Measurements from ENCODE around the gene RC3H2.
"Not testable (repeated sequence)": the region's sequence is repeated elsewhere in the genome, so short reads cannot be mapped to it uniquely, and the experiment has no call there.

The RC3H2 gene

GRCh38 chr9:122844137-122844536 is 61.0 kb downstream of the RC3H2 start:
- Histone ChIP-seq H3K4me1 (ENCODE audit: control insufficient read depth, insufficient read depth, low read length, unreplicated experiment) (no peaks in the 10 kb centered on the region), H3K79me2 (ENCODE audit: control insufficient read depth, insufficient read depth, low read length, unreplicated experiment) (no peaks in the 10 kb centered on the region), H3K27me3 (ENCODE audit: insufficient read depth, low read length) (no peaks in the 10 kb centered on the region), H2AFZ (ENCODE audit: low read length, unreplicated experiment) (no peak overlapping the region), H3K4me3 (ENCODE audit: low read depth, low read length) (no peak overlapping the region), H3K27ac (ENCODE audit: low read depth, low read length) (no peak overlapping the region), H3K36me3 (ENCODE audit: insufficient read depth, low read length) (peaks cover 21% of the 10 kb centered on the region)

GRCh38 chr9:122841501-122841900 is 63.7 kb downstream of the RC3H2 start:
- Histone ChIP-seq H3K36me3 (ENCODE audit: insufficient read depth, low read length) (peaks cover 10% of the 10 kb centered on the region), H3K27ac (ENCODE audit: low read depth, low read length) (no peak overlapping the region), H3K27me3 (ENCODE audit: insufficient read depth, low read length) (no peaks in the 10 kb centered on the region), H3K4me3 (ENCODE audit: low read depth, low read length) (no peak overlapping the region), H3K4me1 (ENCODE audit: control insufficient read depth, insufficient read depth, low read length, unreplicated experiment) (no peaks in the 10 kb centered on the region), H2AFZ (ENCODE audit: low read length, unreplicated experiment) (no peak overlapping the region), H3K79me2 (ENCODE audit: control insufficient read depth, insufficient read depth, low read length, unreplicated experiment) (no peaks in the 10 kb centered on the region)

DNA sequence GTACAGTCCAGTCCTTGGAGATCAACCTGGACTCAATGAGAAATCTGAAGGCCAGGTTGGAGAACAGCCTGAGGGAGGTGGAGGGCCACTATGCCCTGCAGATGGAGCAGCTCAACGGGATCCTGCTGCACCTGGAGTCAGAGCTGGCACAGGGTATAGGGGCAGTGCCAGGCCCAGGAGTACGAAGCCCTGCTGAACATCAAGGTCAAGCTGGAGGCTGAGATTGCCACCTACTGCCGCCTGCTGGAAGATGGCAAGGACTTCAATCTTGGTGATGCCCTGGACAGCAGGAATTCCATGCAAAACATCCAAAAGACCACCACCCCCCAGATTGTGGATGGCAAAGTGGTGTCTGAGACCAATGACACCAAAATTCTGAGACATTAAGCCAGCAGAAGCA is 66.7 kb downstream of the RC3H2 start:
- H3K79me2 ChIP-seq (ENCODE audit: control insufficient read depth, insufficient read depth, low read length, unreplicated experiment); H3K4me1 ChIP-seq (ENCODE audit: control insufficient read depth, insufficient read depth, low read length, unreplicated experiment); H3K4me3 ChIP-seq (ENCODE audit: low read depth, low read length); H3K27ac ChIP-seq (ENCODE audit: low read depth, low read length); H2AFZ ChIP-seq (ENCODE audit: low read length, unreplicated experiment); H3K36me3 ChIP-seq (ENCODE audit: insufficient read depth, low read length); H3K27me3 ChIP-seq (ENCODE audit: insufficient read depth, low read length): not testable (repeated sequence)

GRCh38 chr9:122837266-122837850 is 67.8 kb downstream of the RC3H2 start:
- H3K79me2 ChIP-seq (ENCODE audit: control insufficient read depth, insufficient read depth, low read length, unreplicated experiment), result no peaks in the 10 kb centered on the region
- no peaks in the 10 kb centered on the region for H3K27me3 ChIP-seq (ENCODE audit: insufficient read depth, low read length)
- no peak overlapping the region for H3K27ac ChIP-seq (ENCODE audit: low read depth, low read length)
- H3K36me3 ChIP-seq (ENCODE audit: insufficient read depth, low read length), result no peaks in the 10 kb centered on the region
- no peak overlapping the region for H3K4me3 ChIP-seq (ENCODE audit: low read depth, low read length)
- H3K4me1 ChIP-seq (ENCODE audit: control insufficient read depth, insufficient read depth, low read length, unreplicated experiment), result no peaks in the 10 kb centered on the region
- no peak overlapping the region for H2AFZ ChIP-seq (ENCODE audit: low read length, unreplicated experiment)

GRCh38 chr9:122835313-122835731 is 69.8 kb downstream of the RC3H2 start:
- Histone ChIP-seq H3K36me3 (ENCODE audit: insufficient read depth, low read length) (no peaks in the 10 kb centered on the region), H3K27ac (ENCODE audit: low read depth, low read length) (no peak overlapping the region), H2AFZ (ENCODE audit: low read length, unreplicated experiment) (no peak overlapping the region), H3K79me2 (ENCODE audit: control insufficient read depth, insufficient read depth, low read length, unreplicated experiment) (no peaks in the 10 kb centered on the region), H3K27me3 (ENCODE audit: insufficient read depth, low read length) (no peaks in the 10 kb centered on the region), H3K4me1 (ENCODE audit: control insufficient read depth, insufficient read depth, low read length, unreplicated experiment) (no peaks in the 10 kb centered on the region), H3K4me3 (ENCODE audit: low read depth, low read length) (no peak overlapping the region)

DNA sequence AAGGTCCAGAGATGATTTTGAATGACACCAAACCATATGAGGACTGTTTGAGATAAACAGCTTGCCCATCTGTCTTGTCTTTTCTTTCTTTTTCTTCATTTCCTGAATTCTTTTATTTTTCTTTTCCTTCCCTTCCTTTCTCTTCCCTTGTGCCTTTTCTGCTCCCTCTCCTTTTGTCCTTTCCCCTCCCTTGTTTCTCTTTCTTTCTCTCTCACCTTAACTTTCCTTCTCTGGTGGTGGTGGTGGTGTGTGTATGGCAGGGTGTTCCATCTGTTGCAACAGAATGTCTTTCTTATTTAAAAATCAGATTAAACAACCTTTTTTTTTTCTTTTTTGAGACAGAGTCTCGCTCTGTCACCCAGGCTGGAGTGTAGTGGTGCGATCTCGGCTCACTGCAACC is 73.0 kb downstream of the RC3H2 start:
- Histone ChIP-seq H3K36me3 (ENCODE audit: insufficient read depth, low read length) (no peaks in the 10 kb centered on the region), H3K4me3 (ENCODE audit: low read depth, low read length) (no peak overlapping the region), H3K27ac (ENCODE audit: low read depth, low read length) (no peak overlapping the region), H2AFZ (ENCODE audit: low read length, unreplicated experiment) (peak overlapping the region; percentile 30), H3K27me3 (ENCODE audit: insufficient read depth, low read length) (no peaks in the 10 kb centered on the region), H3K4me1 (ENCODE audit: control insufficient read depth, insufficient read depth, low read length, unreplicated experiment) (peaks cover 1% of the 10 kb centered on the region), H3K79me2 (ENCODE audit: control insufficient read depth, insufficient read depth, low read length, unreplicated experiment) (peaks cover 6% of the 10 kb centered on the region)

DNA sequence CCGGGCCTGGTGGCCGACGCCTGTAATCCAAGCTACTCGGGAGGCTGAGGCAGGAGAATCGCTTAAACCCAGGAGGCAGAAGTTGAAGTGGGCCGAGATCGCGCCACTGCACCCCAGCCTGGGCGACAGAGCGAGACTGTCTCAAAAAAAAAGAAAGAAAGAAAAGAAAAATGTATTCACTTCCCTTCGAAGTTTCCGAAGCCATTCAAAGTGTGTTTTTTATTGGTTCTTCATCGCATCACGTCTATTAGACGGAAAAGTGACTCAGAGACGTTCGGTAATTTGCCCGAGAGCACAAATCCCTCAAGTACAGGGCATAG is 76.2 kb downstream of the RC3H2 start:
- H3K79me2 ChIP-seq (ENCODE audit: control insufficient read depth, insufficient read depth, low read length, unreplicated experiment), result peaks cover 28% of the 10 kb centered on the region

GRCh38 chr9:122827761-122828093 is 77.4 kb downstream of the RC3H2 start:
- peaks cover 9% of the 10 kb centered on the region for H3K4me1 ChIP-seq (ENCODE audit: control insufficient read depth, insufficient read depth, low read length, unreplicated experiment)
- H2AFZ ChIP-seq (ENCODE audit: low read length, unreplicated experiment), result peak overlapping the region; percentile 87
- H3K27me3 ChIP-seq (ENCODE audit: insufficient read depth, low read length), result no peaks in the 10 kb centered on the region
- H3K27ac ChIP-seq (ENCODE audit: low read depth, low read length), result peak overlapping the region; percentile 81
- H3K4me3 ChIP-seq (ENCODE audit: low read depth, low read length), result peak overlapping the region; percentile 94
- peaks cover 28% of the 10 kb centered on the region for H3K79me2 ChIP-seq (ENCODE audit: control insufficient read depth, insufficient read depth, low read length, unreplicated experiment)
- H3K36me3 ChIP-seq (ENCODE audit: insufficient read depth, low read length), result no peaks in the 10 kb centered on the region; the same call in 1 of the 2 replicates

More for the DNA sequence above, 76.2 kb downstream of the RC3H2 start:
- Histone ChIP-seq H3K4me3 (ENCODE audit: low read depth, low read length) (peak overlapping the region; percentile 94), H3K27ac (ENCODE audit: low read depth, low read length) (peak overlapping the region; percentile 81), H2AFZ (ENCODE audit: low read length, unreplicated experiment) (peak overlapping the region; percentile 87)
- not testable (repeated sequence) for H3K4me1 ChIP-seq (ENCODE audit: control insufficient read depth, insufficient read depth, low read length, unreplicated experiment); H3K36me3 ChIP-seq (ENCODE audit: insufficient read depth, low read length); H3K27me3 ChIP-seq (ENCODE audit: insufficient read depth, low read length)

- H3K79me2 ChIP-seq (ENCODE audit: control insufficient read depth, insufficient read depth, low read length, unreplicated experiment), result peaks cover 28% of the 10 kb centered on the region
- no peaks in the 10 kb centered on the region for H3K27me3 ChIP-seq (ENCODE audit: insufficient read depth, low read length)
- H3K4me3 ChIP-seq (ENCODE audit: low read depth, low read length), result no peak overlapping the region
- peaks cover 38% of the 10 kb centered on the region for H3K4me1 ChIP-seq (ENCODE audit: control insufficient read depth, insufficient read depth, low read length, unreplicated experiment)
- H3K36me3 ChIP-seq (ENCODE audit: insufficient read depth, low read length), result peaks cover 10% of the 10 kb centered on the region; the same call in 1 of the 2 replicates
- H3K27ac ChIP-seq (ENCODE audit: low read depth, low read length), result no peak overlapping the region
- H2AFZ ChIP-seq (ENCODE audit: low read length, unreplicated experiment), result no peak overlapping the region
Measured at GRCh38 chr9:122822938-122823337, 82.2 kb downstream of the RC3H2 start.

DNA sequence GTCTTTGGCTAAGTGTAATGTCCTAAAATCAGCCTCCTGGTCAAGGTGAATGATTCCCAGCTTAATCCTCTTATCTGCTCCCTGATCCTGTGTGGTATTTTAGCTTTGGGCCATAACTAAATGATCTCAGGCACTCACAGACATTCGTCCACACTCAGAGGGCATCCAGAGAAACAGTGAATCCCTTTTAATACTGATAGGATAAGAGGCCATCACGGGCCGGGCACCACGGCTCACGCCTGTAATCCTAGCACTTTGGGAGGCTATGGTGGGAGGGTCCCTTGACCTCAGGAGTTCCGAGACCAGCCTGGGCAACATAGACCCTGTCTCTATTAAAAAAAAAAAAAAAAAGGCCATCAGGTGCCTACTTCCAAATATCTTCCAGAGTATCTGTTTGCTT is 83.1 kb downstream of the RC3H2 start:
- Histone ChIP-seq H3K36me3 (ENCODE audit: insufficient read depth, low read length) (peaks cover 10% of the 10 kb centered on the region; the same call in 1 of the 2 replicates), H2AFZ (ENCODE audit: low read length, unreplicated experiment) (no peak overlapping the region), H3K79me2 (ENCODE audit: control insufficient read depth, insufficient read depth, low read length, unreplicated experiment) (peaks cover 21% of the 10 kb centered on the region), H3K4me1 (ENCODE audit: control insufficient read depth, insufficient read depth, low read length, unreplicated experiment) (peaks cover 36% of the 10 kb centered on the region), H3K27ac (ENCODE audit: low read depth, low read length) (no peak overlapping the region), H3K4me3 (ENCODE audit: low read depth, low read length) (no peak overlapping the region), H3K27me3 (ENCODE audit: insufficient read depth, low read length) (no peaks in the 10 kb centered on the region)

DNA sequence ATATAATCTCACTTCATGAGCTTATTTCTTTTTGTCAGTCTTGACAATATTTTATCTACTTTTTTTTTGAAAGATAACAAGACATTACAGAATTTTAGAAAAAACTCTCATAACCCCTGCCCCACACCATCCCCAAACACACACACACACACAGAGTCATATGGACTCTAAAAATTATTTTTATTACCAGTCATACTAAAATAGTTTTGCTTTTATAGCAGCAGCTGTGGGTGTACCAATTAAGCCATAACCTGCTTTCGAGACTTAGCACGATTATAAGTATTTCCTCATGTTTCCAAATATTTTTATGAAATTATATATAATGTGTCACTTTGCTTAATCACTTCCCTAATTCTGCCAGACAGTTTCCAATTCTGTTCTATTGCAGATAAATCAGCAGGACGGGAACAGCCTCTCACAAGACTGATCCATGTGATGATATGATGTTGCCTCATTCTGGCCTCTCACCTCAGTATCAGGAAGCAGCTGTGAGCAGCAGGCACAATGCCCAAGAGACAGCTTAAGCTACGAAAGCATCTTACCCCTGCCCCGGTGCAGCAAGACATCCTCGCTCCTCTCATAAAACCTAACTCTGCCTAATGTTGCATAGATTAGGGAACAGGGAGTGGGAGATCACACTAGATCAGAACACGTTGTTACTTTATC is 83.7 kb downstream of the RC3H2 start:
- H3K27ac ChIP-seq (ENCODE audit: low read depth, low read length), result no peak overlapping the region
- H3K4me1 ChIP-seq (ENCODE audit: control insufficient read depth, insufficient read depth, low read length, unreplicated experiment), result peaks cover 29% of the 10 kb centered on the region
- peaks cover 10% of the 10 kb centered on the region; the same call in 1 of the 2 replicates for H3K36me3 ChIP-seq (ENCODE audit: insufficient read depth, low read length)
- H3K4me3 ChIP-seq (ENCODE audit: low read depth, low read length), result no peak overlapping the region
- H3K79me2 ChIP-seq (ENCODE audit: control insufficient read depth, insufficient read depth, low read length, unreplicated experiment), result peaks cover 15% of the 10 kb centered on the region
- H2AFZ ChIP-seq (ENCODE audit: low read length, unreplicated experiment), result no peak overlapping the region
- no peaks in the 10 kb centered on the region for H3K27me3 ChIP-seq (ENCODE audit: insufficient read depth, low read length)

Measured in ACC112 (cell line).